MM.1S (cell line): ENCODE measurements around the gene NONO.
"Not testable (repeated sequence)": the region's sequence is repeated elsewhere in the genome, so short reads cannot be mapped to it uniquely, and the experiment has no call there.

ENCODE experiments used
- CTCF ChIP-seq: fragments of 300-600 bp; sonication (generic); IDR thresholded peaks from 2 replicates; pipeline ENCODE4 v1.5.1; 2016; ENCODE audit warnings: antibody characterized with exemption, low read length, mixed read lengths
- EZH2 ChIP-seq: fragments of 300-600 bp; sonication (generic); optimal IDR thresholded peaks from 2 replicates; pipeline ENCODE3; 2017; ENCODE audit warnings: low read depth, mild to moderate bottlenecking, antibody characterized with exemption, low read length, mixed read lengths

DNA sequence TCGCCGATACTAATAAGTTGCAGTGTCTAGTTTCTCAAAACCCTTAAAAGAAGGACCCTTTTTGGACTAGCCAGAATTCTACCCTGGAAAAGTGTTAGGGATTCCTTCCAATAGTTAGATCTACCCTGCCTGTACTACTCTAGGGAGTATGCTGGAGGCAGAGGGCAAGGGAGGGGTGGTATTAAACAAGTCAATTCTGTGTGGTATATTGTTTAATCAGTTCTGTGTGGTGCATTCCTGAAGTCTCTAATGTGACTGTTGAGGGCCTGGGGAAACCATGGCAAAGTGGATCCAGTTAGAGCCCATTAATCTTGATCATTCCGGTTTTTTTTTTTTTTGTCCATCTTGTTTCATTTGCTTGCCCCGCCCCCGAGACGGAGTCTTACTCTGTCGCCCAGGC, 16.6 kb downstream of the NONO start:
- not testable (repeated sequence) for TF ChIP-seq CTCF, EZH2
